ENCODE data around the gene UNC13C.

Gene UNC13C

DNA sequence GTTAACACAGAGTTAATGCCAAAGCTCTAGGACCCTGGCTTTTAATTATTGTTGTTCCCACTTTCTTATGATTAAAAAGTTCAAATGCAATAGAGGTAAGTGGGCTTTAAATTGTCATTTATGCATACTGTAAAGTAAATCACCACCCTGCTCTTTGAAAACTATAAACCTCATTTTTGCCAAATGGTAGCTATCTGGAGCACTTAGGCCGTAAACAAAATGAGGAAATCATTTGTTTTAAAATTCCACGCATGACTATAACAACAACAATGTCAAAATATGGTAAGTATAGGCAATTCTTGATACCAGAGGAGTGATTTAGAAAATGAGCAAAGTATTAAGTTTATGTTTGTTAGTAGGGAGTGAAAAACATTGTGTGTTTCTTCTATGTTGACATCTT lies 1.8 kb downstream of the UNC13C start:
- H3K36me3 ChIP-seq (ENCODE audit: control insufficient read depth, insufficient read depth, low read length), result no peaks in the 10 kb centered on the region
- DNase-seq (ENCODE audit: extremely low read depth, insufficient read length), result no peak
- no peaks in the 10 kb centered on the region for H3K27me3 ChIP-seq (replicated peaks; ENCODE audit: control insufficient read depth, insufficient read depth, low read length)
- H3K4me3 ChIP-seq (replicated peaks; ENCODE audit: low read depth, low read length), result no peak overlapping the region
- TF ChIP-seq CTCF (IDR thresholded peaks at IDR 0.05; ENCODE audit: insufficient read depth, low read length, poor library complexity, severe bottlenecking), result no peak

DNA sequence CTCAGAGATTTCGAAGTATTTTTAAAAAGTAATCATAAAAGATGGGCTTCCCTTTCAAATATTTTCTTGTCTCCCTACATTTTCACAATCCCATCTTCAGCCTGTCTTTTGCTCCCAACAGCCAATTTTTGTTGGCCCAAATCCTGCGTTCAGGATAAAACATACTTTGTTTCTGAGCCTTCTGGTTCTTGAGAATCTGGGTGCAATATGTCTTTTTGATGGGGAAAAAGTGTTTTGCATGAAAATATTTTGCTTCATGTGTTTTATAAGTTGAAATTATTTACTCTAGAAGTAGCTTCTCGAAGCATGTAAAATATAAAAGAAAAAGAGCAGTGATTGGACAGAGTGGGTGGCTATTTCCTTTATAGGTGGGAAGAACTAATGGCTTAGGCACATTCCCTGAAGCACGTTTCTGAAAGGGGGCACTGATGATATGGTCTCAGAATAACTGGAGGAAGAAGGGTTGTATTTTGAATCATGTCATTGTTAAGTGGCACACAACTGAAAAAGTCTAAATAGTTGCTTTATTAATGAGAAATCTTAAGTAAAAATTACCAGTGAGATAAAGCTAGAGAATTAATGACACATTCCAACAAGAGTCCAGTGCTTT lies 3.9 kb downstream of the UNC13C start:
- DNase-seq (ENCODE audit: extremely low read depth, insufficient read length), result no peak
- no peak overlapping the region for H3K4me3 ChIP-seq (replicated peaks; ENCODE audit: low read depth, low read length)
- no peak for TF ChIP-seq CTCF (IDR thresholded peaks at IDR 0.05; ENCODE audit: insufficient read depth, low read length, poor library complexity, severe bottlenecking)
- no peaks in the 10 kb centered on the region for H3K27me3 ChIP-seq (replicated peaks; ENCODE audit: control insufficient read depth, insufficient read depth, low read length)
- no peaks in the 10 kb centered on the region for H3K36me3 ChIP-seq (ENCODE audit: control insufficient read depth, insufficient read depth, low read length)

GRCh38 chr15:53982876-53983275 lies 4.6 kb downstream of the UNC13C start:
- Histone ChIP-seq H3K36me3 (ENCODE audit: control insufficient read depth, insufficient read depth, low read length) (no peaks in the 10 kb centered on the region), H3K27me3 (replicated peaks; ENCODE audit: control insufficient read depth, insufficient read depth, low read length) (no peaks in the 10 kb centered on the region), H3K4me3 (replicated peaks; ENCODE audit: low read depth, low read length) (no peak overlapping the region)
- no peak for DNase-seq (ENCODE audit: extremely low read depth, insufficient read length)
- TF ChIP-seq CTCF (IDR thresholded peaks at IDR 0.05; ENCODE audit: insufficient read depth, low read length, poor library complexity, severe bottlenecking), result no peak

- TF ChIP-seq CTCF (IDR thresholded peaks at IDR 0.05; ENCODE audit: insufficient read depth, low read length, poor library complexity, severe bottlenecking), result no peak
These were observed 6.0 kb downstream of the UNC13C start for GRCh38 chr15:53984221-53984620.

GRCh38 chr15:53985562-53985961 lies 7.3 kb downstream of the UNC13C start:
- H3K27me3 ChIP-seq (replicated peaks; ENCODE audit: control insufficient read depth, insufficient read depth, low read length), result no peaks in the 10 kb centered on the region
- no peak overlapping the region for H3K4me3 ChIP-seq (replicated peaks; ENCODE audit: low read depth, low read length)
- TF ChIP-seq CTCF (IDR thresholded peaks at IDR 0.05; ENCODE audit: insufficient read depth, low read length, poor library complexity, severe bottlenecking), result no peak
- no peaks in the 10 kb centered on the region for H3K36me3 ChIP-seq (ENCODE audit: control insufficient read depth, insufficient read depth, low read length)
- DNase-seq (ENCODE audit: extremely low read depth, insufficient read length), result no peak

More at GRCh38 chr15:53984221-53984620, 6.0 kb downstream of the UNC13C start:
- Histone ChIP-seq H3K4me3 (replicated peaks; ENCODE audit: low read depth, low read length) (no peak overlapping the region), H3K36me3 (ENCODE audit: control insufficient read depth, insufficient read depth, low read length) (no peaks in the 10 kb centered on the region), H3K27me3 (replicated peaks; ENCODE audit: control insufficient read depth, insufficient read depth, low read length) (no peaks in the 10 kb centered on the region)
- no peak for DNase-seq (ENCODE audit: extremely low read depth, insufficient read length)

GRCh38 chr15:53987480-53987879 lies 9.2 kb downstream of the UNC13C start:
- Histone ChIP-seq H3K4me3 (replicated peaks; ENCODE audit: low read depth, low read length) (no peak overlapping the region), H3K27me3 (replicated peaks; ENCODE audit: control insufficient read depth, insufficient read depth, low read length) (no peaks in the 10 kb centered on the region), H3K36me3 (ENCODE audit: control insufficient read depth, insufficient read depth, low read length) (no peaks in the 10 kb centered on the region)
- no peak for TF ChIP-seq CTCF (IDR thresholded peaks at IDR 0.05; ENCODE audit: insufficient read depth, low read length, poor library complexity, severe bottlenecking)
- no peak for DNase-seq (ENCODE audit: extremely low read depth, insufficient read length)

Data from GM06990 (cell line).